GM21786 (cell line): ENCODE data around the gene TRIM15.
"Not testable (repeated sequence)": the region's sequence is repeated elsewhere in the genome, so short reads cannot be mapped to it uniquely, and the experiment has no call there.

Experiments
- ATAC-seq: cut with Tn5 transposase; IDR thresholded peaks from one replicate; pipeline ENCODE4 v1.9.1; 2021; ENCODE audit not compliant: unreplicated experiment

TRIM15 gene

DNA sequence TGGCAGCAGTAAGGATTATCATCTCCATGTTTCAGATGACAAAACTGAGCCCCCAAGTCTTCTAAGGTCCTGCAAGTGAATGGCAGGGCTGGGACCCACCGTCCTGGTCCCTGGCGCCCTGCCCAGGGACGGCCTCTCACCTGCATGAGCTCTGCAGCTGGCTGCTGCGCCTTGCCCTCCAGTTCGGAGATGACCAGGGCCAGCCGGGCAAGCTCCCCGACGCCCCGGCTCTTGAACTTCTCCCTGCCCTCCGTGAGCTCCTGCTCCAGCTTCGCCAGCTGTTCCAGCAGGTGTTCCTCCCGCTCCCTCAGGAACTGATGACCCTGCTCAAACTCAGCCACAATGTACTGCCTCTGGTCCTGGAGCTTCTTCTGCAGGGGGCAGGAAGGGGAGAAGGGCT lies 33.0 kb downstream of the TRIM15 start:
- no peak for ATAC-seq

DNA sequence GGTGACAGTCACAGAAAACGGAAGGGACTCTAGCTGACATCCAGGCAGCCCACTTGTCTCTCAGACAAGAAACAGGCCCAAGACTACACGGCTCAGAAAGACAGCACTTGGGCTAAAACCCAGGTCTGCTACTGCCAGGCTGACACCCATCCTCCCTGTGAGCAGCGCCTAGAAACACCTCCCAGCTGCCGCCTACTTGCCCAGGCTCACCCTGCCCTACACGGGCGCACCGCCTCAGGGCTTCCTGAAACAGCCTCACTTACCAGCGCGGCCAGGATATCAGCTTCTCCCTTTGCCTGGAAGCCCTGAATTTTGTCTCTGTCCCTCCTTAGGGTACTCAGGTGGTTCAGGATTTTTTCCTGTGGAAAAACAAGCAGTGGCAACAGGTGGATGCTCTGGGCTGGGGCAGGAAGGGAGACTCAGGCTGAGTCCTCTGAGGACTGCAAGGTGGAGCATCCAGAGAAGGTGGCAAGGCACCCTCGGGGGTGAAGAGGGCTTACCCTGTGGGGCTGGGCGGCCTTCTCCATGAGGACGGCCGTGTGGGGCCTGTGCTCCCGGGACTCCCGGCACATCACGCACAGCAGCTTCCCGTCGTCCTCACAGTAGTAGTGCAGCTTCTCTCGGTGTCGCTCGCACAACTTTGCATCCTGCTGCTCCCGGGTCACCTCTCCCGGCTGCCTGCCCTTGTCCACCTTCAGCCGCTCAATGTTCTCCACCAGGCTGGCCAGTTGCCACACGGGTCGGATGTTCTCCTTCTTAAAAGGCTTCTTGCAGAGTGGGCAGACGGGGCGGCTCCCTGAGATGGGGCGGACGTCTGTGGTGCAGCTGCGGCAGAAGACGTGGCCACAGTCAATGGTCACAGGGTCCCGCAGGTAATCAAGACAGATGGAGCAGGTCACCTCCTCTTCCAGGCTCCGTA lies 35.1 kb downstream of the TRIM15 start:
- ATAC-seq: no peak

- ATAC-seq: no peak
Observed at GRCh38 chr6:30200551-30201281, 37.4 kb downstream of the TRIM15 start.

- ATAC-seq: no peak
Observed at GRCh38 chr6:30202366-30202765, 39.0 kb downstream of the TRIM15 start.

GRCh38 chr6:30204116-30204515 lies 40.8 kb downstream of the TRIM15 start:
- ATAC-seq: no peak

GRCh38 chr6:30206152-30206551 lies 42.8 kb downstream of the TRIM15 start:
- no peak for ATAC-seq

GRCh38 chr6:30206799-30207618 lies 43.7 kb downstream of the TRIM15 start:
- no peak for ATAC-seq

DNA sequence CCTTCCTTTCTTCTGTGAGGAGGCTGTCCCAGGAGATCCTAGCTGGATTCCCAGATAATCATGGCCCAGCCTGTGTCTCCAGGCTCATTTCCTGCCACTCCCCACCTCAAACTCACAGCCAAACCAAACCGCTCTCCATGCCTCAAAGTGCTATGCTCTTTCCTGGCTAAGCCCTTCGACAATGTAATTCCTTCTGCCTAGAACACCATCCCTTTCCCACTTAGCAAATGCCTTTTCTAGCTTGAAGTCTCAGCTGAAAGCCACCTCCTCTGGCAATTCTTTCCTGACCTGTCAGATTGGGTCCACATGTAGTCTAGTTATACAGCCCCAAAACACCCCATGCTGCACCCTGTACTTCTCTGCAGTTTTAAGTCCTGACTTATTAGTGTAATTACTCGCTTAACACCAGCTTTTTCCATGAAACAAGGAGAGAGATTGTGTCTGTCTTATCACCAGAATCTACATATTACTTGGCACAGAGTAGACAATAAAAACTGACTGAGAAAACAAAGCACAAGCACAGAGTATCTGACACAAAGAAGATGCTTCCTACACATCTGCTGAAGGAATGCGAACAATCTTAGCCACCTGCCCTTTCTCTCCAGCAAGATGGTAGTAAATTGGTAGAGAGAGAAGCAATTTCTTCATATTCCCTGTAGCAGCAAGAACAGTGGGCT lies 44.4 kb downstream of the TRIM15 start:
- ATAC-seq: no peak

DNA sequence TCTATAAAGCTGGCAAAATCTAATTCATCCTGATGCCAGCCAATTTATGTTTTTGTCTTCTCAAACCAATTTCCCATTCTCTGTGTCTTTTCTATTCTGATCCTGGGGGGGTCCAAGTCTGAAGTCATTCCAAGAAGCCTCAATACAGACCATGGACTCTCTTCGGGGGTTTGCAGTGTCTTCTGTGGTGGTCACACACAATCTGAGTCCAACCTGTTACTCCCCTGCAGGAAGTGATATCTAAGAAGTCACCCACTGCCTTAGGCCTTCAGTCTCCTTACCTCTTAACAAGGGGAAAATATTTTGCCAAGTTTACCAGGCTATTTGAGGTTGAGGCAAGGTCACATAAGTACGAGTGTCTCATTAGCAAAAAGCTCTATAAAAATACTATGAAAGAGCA lies 48.0 kb downstream of the TRIM15 start:
- no peak for ATAC-seq

GRCh38 chr6:30211899-30212298 lies 48.6 kb downstream of the TRIM15 start:
- ATAC-seq: no peak

DNA sequence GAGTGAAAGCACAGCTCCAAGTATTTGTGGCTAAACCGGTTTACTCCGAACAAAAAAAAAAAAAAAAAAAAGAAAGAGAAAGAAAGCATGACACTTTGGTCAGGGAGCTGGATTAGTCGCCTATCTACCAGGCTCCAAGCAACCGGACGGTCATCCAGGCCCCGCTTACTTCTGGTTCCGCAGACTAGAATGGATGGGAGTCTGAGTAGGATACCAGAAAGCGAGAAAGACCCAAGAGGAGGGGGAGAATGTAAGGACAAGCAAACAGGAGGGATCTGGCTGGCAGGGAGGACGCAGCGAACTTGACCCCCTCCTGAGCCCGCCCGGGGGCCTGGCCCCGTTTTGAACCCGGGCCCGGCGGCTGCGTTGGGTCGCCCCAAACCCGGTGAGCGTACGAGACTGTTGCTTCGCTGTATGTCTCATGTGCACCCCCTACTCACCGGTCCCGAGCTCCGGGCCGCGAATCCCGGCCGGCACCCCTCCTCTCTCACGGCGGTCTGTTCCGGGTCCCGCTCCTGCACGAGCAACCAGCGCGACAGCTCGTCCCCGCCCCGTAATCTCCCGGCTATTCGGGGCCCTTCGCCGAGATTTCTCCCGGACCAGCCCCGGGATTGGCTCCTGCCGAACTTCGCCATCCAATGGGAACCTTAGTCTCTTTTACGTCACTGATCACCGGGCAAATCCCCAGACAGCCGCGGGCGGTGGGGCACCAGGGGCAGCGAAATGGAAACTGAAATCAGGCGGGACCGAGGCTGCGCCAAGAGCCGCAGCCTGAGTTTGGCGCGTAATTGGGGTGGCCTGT lies 49.7 kb downstream of the TRIM15 start, which contains the start of gene TRIM26:
TSS of gene TRIM26 (minus strand) at position 542 of the 802 bp plus-strand sequence. CDS start 14,303 bp downstream, outside the sequence.
- ATAC-seq: peak; percentile 81

DNA sequence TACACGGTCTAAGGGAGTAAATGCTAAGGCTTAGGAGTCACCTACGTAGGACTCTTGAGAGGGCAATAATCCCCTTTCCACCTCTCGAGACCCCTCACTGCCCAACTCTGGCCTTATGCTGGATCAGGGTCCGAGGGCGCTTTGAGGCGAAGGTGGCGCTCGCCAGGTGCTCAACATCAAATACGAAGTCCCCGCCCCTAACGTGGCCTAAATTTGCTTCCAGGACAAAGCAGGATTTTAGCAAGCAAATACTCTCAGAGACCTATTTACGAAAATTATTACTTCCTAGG lies 50.3 kb downstream of the TRIM15 start:
- no peak for ATAC-seq

GRCh38 chr6:30213957-30214656 lies 50.8 kb downstream of the TRIM15 start:
- ATAC-seq: peak; percentile 57

GRCh38 chr6:30214657-30214982 lies 51.3 kb downstream of the TRIM15 start:
- no peak for ATAC-seq

DNA sequence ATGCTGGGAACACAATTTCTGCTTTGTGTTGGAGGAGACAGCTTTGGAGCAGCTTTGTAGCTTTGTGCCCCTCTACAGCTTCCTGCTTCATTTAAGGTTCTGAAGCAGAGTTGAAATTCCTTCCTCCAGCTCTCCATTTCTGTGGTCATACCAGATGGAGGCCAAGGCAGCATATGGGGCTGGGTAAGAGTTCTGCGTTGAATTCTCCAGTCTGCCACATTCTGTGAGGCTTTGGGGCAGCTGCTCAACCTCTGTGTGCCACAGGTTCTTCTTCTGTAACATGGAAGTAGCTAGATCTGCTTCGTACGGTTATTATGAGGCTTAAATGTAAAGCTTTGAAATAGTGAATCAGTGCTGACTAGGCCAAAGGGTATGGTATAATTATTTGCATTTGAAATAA lies 52.8 kb downstream of the TRIM15 start:
- ATAC-seq: no peak

DNA sequence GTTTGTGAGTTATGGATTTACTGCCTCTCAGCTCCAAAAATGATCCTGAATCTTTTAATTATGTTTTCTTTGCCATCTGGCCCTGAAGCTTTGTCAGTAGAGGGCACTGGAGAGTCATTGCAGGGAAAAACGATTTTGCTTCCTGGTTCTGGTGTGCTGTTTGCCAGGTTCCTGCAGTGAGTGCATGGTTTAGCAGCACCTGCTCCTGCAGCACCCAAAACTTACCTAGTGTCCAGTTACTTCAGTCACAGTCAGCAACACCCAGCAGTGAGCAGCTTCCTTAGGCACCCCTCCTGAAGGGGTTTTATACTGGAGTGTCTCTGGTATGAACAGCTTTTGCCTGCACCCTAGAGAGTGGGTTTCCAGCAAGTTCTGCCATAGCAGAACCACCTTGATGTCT lies 55.9 kb downstream of the TRIM15 start:
- no peak for ATAC-seq

DNA sequence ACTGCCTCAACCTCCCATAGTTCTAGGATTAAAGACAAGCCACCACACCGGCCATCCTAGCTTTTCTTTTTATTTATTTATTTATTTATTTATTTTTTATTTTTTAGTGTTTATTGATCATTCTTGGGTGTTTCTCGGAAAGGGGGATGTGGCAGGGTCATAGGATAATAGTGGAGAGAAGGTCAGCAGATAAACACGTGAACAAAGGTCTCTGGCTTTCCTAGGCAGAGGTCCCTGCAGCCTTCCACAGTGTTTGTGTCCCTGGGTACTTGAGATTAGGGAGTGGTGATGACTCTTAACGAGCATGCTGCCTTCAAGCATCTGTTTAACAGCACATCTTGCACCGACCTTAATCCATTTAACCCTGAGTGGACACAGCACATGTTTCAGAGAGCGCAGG lies 58.0 kb downstream of the TRIM15 start:
- not testable (repeated sequence) for ATAC-seq

GRCh38 chr6:30221956-30222355 lies 58.6 kb downstream of the TRIM15 start:
- ATAC-seq: not testable (repeated sequence)
